ENCODE data around the gene BOD1L1. TPM values are rescaled to one million over a fixed set of nuclear protein-coding genes. Genes with fewer than 3 reads are reported as not detected.

BOD1L1 gene
- 23.6 TPM for polyA plus RNA-seq (2013, experiment 1 of 2; ENCODE audit: insufficient read length)
- 26.7 TPM for polyA plus RNA-seq (2013, experiment 2 of 2; ENCODE audit: insufficient read length)

DNA sequence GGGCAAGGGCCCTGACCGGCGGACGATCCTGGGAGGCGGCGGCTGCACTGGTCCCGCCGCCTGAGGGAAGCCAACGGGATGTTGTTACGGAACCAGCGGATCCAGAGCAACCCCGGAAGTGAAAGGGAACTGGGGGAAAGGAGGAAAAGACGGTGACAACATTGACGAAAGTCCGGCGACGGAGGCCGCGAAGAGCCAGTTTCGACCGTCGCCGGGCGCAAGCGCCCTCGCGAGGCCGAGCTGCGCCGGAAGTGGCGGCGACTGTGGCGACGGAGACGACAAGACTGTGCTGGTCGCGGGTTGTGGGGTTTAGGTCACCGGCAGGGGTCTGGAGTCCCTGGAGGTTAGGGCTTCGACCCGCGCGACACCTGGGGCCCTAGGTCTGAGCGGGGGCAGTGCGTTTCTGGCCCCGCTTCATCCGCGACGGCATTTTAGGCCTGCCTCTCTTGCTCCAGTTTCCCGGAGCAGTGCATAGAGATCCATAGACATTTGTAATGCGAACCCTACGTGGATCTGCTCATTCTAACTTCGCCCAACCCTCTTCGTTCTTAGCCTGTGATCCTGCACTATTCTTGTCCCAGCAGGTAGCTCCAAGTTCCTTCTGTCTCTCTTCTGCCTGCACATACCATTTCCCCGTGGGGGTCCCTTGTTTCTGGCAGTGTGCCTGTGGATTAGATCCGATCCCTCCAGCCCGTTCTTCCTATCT is at the start of gene BOD1L1:
Gene BOD1L1 (minus strand): TSS at position 120 of the 706 bp plus-strand sequence. CDS start 138 bp downstream, outside the sequence.
- peak; percentile 93 for DNase-seq

DNA sequence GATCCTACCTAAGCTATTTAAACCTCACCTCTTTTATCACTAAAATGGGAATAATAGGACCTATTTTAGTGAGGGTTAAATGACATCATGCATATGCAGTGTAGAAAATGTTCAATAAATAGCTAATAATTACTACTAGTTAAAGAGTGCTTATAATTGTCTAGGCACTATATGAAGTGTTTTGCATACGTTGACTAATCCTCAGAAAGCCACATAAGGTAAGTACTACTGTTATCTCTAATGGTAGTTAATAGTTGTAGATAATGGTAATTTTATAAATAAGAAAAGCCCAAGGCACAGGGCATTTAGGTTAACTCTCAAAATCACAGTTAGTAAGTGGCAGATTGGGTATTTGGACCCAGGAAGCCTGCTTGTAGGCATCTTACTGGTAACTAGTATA is 47.4 kb upstream of the BOD1L1 start:
- DNase-seq = no peak

DNA sequence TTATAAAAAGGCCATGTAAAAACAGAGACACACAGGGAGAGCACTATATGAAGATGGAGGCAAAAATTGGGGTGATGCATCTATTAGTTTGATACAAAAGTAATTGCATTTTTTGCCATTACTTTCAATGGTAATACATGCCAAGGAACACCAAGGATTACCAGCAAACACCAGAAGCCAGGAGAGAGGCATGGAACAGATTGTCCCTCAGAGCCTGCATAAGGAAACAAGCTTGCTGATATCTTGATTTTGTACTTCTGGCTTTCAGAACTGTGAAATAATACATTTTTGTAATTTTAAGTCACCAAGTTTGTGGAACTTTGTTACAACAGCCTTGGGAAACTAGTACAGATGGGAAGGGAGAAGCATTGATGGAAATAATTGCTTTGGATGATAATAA is 45.6 kb upstream of the BOD1L1 start:
- no peak for DNase-seq

DNA sequence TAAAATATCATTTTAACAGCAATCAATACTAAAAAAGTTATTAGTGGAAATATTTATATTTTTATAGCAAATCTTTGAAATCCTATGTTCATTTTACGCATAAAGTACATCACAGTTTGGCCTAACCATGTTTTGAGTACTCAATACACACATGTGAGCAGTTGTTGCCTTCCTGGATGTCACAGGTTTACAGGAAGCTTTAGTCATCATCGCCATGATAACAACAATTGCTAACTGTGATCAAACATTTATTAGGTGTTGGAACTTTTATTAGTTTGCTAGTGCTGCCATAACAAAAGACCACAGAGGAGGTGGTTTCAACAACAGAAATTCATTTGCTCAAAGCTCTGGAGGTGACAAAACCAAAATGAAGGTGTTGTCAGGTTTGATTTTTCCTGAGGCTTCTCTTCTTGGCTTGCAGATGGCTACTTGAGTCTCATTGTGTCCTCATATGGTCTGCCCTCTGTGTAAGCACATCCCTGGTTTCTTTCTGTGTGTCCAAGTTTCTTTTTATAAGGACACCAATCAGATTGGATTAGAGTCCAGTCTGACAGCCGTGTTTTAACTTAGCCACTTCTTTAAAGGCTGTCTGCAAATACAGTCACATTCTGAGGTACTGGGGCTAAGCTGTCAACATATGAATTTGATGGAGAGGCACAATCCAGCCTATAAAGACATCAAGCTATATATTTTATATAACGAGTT is 43.1 kb upstream of the BOD1L1 start:
- DNase-seq = no peak

DNA sequence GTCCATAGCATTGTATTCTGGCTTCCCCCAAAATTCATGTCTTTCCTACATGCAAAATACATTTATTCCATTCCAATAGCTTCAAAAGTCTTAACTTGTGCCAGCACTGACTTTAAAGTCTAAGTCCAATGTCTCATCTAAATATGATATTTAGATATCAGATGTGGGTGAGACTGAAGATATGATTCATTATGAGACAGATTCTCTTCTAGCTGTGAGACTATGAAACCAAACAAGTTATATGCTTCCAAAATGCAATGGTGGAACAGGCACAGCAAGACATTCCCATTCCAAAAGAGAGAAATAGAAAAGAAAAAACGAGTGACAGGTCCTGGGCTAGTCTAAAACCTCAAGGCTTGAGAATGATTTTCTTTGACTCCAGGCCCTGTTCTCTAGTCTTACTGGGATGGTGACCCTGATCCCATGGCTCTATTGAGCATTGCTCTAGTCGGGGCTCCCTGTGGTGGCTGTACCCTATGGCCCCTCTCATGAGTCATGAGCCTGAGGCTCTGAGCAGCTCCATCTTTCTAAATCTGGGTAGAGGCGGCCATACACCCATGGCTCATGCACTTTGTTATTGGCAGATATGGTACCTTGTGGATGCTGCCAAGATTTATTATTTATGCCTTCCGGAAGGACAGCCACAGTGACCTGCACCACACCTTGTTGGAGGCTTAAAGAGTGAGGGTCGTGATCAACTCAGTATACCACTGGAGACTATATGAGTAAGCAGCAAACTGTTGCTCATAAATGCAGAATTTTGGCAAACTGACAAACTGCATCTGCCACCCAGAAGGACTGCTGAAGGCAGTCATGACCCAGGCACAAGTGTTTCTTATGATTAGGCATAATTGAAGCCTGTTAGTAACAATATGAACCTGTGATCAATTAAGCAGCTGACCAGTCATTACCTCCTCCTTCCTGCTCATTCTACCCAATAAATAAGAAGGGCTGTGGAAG is 38.5 kb upstream of the BOD1L1 start:
- peak; percentile 13 for DNase-seq

DNA sequence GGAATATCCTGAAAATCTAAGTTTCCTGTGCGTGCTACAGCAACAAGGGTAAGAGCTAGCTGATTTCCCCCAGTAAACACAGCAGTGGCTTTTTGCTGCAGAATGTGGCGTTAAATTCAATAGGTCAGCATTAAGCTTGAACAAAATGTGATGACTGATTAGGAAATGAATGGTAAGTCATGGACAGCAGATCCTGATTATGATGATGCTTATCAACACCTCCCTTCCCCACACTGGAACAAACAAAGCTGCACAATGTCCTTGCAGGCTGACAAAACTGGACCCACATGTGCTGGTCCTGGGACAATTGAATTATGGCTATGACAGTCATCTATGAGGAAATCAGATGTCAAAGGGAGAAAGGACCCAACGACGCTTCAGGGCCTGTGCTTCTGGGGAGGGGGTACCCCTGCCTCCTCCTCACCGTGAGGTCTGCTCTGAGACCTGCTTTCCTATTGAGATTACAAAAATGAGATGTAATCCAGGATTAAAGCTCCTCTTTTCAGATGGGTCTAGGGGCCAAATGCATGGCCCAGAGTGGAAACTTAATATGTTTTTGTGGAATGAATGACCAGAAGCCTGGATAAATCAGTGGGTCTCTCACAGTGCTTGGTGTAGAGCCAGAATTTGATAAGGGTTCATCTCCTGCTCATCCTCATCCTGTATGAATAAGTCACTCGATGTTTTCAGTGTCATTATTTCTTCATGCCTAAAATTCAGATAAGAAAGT is 32.0 kb upstream of the BOD1L1 start:
- DNase-seq = no peak

DNA sequence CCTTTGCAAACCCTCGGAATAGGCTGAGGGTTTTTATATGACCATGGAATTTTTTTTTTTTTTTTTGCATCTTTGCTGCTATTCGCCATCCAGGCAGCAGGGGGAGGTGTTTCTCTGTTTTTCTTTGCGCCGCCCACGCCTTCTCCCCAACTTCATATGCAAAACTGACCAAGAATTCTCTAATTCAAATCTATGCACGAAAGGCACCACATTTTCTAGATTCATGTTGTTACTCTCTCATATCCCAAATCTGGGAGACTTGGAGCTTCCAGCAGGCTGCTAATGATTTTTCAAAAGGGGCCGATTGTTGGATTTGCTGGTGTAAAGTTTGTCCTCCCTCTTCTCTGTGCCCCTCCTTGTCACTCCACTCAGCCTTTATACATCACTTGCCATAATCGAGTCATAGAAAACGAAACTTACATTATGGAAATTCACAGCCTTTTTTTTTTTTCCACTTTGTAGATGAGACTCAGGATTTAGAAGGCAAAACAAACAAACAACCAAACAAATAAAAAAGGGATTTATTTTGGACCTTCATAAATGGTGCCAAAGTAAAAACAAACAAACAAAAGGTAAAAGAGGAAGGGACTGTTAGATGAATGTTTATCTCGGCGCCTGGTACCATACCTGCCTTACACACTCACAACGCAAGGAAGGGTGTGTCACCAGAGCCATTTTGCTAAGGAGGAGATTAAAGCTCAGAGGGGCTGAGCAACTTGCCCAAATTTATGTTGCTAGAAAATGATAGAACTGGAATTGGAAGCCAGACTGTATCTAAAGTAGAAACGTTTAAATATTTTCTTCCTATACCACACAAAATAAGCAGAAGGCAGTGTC is 29.3 kb upstream of the BOD1L1 start:
- DNase-seq = peak; percentile 71

DNA sequence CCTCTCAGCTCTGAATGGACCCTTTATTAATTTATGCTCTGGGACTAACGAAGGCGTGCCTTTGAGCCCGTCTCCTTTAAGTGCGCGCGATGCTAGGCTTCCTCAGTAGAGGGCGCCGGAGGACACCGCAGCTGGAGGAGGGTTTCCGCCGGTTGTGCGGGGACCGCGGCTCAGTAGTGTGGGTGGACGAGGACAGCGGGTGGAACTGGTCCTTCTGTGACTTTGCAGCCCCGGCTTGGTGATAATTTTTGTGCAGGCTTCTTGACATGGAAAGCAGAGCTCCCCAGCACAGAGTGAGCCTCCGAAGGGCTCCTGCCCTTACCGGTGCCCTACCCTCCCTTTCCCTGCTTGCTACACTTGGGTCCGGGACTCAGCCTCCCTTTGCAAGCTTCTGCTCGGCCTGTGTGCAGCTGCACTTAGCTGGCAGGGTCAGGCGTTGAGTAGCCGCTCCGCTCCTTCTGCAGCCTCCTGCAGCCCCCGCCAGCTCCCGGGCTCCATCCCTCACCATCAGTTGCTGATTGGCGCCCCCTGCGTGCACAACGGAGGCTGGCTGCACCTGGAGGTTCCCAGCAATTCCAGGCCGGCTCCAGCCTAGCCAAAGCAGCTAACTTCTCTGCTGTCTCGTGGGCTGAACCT is 26.8 kb upstream of the BOD1L1 start:
- DNase-seq = peak; percentile 71

DNA sequence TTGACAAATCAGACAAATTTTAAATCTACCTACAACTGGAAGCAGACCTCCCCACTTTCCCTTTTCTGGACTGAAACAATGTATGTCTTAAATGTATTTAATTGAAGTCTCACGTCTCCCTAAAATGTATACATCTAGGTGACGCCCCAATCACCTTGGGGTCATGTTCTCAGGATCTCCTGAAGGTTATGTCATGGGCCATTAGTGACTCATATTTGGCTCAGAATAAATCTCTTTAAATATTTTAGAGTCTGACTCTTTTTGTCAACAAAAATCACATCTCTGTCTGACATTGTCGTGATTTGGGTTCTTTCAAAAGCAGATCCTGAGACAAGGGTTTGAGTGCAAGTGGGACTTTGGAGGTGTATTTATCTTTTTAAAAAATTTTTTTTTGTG is 26.2 kb upstream of the BOD1L1 start:
- DNase-seq = no peak

DNA sequence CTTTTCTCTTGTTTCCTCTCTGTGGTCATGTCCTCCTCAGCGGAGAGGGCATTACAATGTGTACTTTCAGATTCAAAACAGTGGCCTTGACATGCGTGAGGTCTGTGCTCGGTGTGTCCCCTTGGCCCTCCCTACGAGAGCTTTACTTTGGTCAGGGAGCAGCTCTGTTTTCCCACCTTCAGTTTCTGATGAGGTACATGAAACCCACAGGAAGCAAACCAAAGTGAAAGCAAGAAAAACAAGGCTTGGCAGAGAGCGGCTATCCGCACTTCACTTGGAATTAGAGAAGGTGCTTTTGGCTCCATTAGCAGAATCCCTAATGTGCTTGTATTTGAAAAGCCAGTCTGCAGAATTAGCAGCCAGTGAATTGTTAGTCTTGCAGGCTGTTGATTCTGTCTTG is 19.5 kb upstream of the BOD1L1 start:
- DNase-seq = no peak

DNA sequence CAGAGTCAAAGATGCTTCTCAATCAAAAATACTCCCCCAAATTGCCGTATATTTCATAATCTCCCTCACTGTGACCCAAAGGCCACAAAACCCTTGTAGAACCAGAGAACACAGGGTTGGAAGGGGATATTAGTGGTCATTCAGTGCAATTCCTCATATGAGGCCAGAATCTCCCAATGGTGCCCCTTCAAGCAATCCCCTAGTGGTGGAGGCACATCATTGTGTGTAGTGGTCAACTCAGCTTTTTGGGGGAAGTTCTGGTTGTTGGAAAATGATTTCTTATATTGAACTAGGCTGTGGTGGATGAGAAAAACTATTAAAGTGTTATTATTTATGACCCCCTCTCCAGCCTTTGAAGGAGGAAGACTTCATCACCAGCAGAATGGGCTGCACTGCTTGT is 17.6 kb upstream of the BOD1L1 start:
- no peak for DNase-seq

DNA sequence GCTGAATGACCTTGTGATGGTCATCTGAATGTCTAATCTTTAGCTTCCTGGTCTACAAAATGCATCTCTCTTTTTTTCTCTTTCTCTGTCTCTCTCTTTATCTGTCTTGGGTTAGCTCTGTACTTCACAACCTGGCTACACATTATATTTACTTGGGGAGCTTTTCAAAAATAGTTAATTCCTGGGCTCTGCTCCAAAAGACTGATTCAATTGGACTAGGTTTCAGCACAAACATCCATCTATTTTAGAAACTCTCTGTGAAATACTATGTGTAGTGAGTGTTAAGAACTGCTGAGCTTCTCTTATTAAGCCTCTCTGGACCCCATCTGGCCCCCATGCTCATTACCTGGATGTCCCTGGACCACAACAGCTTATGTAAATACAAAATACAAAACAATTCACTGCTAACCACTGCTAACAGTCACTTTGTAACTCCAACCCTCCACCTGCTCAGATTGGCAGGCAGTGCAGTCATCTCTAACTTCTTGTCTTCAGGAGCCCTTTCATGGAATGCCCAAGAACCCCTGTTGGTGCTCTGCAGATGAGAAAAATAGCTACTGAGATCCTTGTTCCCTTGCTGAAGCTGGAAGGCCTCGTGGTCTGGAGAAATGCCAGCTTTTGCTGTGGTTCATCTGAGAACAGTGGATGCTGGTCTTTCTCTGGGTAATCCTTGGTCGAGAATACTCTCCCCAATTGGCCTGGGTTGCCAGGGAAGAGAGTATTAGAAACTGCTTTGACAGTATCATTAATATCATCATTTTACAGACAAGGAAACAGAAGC is 14.8 kb upstream of the BOD1L1 start:
- DNase-seq = peak; percentile 53

DNA sequence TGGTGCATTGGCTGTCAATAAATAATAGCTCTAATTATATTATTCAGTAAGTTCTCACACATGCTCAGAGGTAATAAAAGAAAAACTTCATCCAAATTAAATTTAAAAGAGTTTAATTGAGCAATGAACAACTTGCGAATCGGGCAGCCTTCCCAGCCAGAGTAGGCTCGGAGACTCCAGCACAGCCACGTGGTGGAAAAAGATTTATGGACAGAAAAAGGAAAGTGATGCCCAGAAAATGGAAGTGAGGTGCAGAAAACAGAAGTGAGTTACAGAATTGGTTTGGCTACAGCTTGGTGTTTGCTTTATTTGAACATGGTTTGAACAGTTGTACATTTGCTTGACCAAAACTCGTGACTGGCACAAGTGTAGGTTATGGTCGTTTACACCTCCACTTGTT is 13.6 kb upstream of the BOD1L1 start:
- DNase-seq = no peak

DNA sequence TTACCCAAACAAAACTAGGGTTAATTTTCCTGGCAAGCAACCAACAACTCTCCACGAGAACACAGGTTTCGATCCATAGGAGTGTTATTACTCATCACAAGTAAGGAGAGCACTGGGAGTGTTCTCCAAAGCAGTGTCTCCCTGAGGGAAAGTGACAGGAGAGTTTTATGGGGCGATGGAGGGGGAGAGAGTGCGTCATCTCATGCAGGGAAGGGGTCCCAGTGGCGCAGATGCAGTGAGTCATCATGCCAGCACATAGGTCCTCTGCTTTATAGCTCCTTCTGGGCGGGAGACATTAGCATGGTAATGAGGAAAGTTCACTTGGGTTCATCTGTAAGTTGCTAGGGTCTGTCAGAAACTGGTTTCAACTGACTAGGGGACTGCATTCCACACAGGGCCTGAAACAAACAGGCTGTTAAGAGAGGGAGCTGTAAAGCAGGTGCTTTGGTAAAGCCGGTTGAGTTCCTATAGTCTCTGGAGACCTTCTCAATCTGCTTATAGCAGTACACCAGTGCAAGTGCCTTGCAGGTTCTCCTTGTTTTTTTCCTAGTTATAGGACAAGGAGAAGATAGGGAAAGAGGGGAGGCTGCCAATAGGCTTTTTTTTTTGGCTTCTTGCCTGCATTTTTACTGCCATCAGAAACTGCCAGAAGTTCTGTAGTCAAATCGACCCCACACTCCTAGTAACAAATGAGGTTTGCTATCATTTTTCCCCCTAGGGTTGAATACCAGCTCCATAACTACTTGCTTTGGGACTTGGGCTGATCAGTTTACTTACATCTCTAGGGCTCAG is 12.8 kb upstream of the BOD1L1 start:
- peak; percentile 50 for DNase-seq

DNA sequence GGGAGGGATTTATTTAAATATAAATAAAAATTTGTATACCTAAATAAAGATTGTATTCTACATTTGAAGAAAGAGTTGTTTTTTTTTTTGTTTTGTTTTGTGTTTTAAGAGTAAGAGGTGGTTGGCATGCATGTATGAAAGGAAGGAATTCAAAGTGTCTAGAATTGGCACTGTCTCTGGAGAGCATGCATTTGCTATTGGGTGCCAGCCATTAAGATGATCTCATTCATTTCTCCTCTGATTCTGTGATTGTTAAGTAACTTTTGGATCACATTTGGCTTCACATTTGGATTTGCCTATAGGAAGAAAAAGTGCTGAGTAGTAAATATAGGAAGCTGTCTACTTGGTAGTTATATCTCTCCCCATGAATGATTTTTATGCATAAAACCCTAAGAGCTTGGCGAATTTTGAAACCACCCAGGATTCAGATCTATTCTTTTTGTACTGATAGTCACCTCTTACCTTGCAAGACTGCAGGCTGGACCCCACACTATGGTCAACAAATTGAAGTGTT is 7.8 kb upstream of the BOD1L1 start:
- no peak for DNase-seq

DNA sequence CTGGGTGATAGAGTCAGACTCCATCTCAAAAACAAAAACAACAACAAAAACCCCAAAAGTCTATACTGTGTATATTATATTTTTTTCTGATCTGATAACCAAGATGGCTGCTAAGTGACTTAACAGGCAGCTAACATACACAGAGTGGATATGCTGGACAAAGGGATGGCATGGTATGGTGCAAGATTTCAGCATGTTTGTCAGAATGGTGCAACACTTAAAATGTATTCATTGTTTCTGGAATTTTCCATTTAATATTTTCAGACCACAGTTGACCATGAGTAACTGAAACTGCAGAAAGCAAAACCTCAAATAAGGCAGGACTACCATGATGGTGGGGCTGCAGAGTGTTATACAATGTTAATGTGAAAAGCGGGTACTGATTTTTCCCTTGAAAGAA is 6.1 kb upstream of the BOD1L1 start:
- no peak for DNase-seq

DNA sequence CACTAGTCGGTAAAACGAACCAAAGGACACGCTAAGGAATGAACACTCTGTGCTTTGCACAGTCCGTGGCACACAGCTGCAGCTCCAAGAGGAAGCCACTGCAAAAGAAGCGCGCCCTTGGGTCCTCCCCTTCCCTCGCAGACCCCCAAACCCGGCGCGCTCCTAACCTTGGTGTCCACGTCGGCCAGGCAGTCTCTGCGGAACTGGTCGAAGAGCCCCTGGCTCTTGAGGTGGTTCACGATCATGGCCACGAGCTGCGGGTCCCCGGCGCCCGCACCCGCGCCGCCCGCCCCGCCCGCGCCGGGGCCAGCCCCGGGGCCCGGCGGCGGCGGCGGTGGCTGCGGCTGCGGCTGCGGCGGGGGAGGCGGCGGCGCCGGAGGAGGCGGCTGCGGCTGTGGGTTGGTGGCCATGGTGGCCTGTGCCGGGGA is 333 bp downstream of the BOD1L1 start:
- DNase-seq = no peak

DNA sequence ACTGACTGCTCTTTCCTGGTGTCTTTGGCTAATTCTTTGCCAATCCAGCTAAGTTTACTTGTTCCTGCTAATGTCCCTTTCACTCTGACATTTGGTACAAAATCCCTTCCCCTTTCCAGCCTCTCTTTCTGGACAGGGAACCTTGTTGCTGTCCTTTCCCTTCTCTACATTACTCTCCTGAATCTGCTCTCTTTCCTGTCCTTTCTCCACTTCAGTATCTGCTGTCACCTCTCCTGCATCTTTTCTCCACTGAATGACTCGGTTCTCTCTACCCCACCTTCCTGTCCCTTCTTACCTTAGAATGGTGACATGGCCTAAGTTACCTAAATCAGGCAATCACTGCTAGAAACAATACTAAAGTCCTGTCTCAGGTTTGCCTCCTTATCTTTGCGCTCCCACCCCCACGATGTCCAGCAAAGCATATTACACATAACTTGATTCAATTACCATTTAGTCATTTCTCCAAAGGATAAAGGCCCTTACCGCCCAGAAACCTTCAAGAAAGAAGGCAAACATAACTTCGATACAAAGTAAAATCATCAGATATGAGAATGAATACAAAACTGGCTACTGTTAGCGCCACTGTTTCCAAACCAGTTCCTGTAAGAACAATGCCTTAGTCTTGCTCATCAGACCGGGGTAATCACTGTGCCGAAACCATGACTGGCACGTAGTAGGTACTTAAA is 890 bp downstream of the BOD1L1 start:
- no peak for DNase-seq
